Lower leg skin (tissue), 3 donors: ENCODE measurements around the gene PPP1R15B.

Experiments used
- POLR2A ChIP-seq, 2 donors: fragments of 450-650 bp; IDR thresholded peaks; one replicate each; pipeline ENCODE4 v1.6.1; 2016 to 2017; ENCODE audit warnings: antibody characterized with exemption in 2 of 2, mild to moderate bottlenecking in 1 of 2, moderate library complexity in 1 of 2
- TF ChIP-seq, protein P1 (sequence below), 3 donors: fragments of 450-650 bp; IDR thresholded peaks; one replicate each; pipeline ENCODE4 v1.5.1; 2016; ENCODE audit warnings: antibody characterized with exemption in 3 of 3, mild to moderate bottlenecking in 3 of 3, moderate library complexity in 2 of 3

DNA sequence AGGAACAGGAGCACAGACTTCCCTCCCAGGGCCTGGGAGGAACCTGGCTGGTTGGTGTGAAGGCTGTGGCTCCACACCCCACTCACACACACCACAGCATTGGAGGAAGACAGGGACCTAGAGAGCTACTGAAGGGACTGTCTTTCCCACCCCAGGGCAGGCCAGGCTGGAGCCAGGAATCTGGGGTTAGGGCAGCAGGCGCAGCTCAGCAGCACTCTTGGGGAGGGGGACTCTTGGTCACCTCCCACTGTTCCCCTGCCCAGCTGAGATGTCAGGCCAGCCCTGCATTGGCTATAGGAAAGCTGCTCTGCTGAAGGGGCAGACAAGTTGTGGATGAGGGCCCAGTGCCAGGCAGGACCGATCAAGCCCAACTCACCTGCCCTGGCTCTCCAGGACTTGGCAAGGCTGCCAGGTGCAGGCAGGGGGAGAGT, 50.3 kb downstream of the PPP1R15B start:
- TF ChIP-seq, protein P1, sequence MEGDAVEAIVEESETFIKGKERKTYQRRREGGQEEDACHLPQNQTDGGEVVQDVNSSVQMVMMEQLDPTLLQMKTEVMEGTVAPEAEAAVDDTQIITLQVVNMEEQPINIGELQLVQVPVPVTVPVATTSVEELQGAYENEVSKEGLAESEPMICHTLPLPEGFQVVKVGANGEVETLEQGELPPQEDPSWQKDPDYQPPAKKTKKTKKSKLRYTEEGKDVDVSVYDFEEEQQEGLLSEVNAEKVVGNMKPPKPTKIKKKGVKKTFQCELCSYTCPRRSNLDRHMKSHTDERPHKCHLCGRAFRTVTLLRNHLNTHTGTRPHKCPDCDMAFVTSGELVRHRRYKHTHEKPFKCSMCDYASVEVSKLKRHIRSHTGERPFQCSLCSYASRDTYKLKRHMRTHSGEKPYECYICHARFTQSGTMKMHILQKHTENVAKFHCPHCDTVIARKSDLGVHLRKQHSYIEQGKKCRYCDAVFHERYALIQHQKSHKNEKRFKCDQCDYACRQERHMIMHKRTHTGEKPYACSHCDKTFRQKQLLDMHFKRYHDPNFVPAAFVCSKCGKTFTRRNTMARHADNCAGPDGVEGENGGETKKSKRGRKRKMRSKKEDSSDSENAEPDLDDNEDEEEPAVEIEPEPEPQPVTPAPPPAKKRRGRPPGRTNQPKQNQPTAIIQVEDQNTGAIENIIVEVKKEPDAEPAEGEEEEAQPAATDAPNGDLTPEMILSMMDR (IDR thresholded peaks at IDR 0.05), result no peak
- TF ChIP-seq POLR2A (IDR thresholded peaks at IDR 0.05), result no peak
